Fibroblast of upper back skin (primary cell): ENCODE measurements around the gene PPP2R1B.

Experiments used
- DNase-seq: peaks from one replicate; pipeline ENCODE4 v3.0.0-alpha.2; 2013

Gene PPP2R1B

DNA sequence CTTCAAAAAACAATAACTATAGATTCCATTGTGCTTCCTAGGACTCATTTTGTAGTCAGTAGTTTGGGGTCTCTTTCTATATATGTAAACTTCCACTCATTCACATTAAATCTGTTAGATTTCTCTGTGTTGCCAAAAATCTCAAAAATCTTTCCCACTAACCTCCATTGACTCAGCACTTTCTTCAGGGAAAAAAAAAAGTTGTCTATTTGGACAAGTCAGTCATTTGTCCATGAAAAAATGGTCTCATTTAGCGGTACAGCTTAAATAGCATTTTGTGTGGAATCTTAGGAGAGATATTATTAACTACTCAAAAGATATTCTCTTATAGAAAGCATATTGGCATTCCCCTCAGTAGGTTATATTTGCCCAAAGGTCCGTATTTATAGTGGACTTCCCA lies 81.9 kb downstream of the PPP2R1B start:
- DNase-seq = peak; percentile 51

GRCh38 chr11:111683806-111684205 lies 82.4 kb downstream of the PPP2R1B start:
- DNase-seq = no peak

- DNase-seq = no peak
Measured at GRCh38 chr11:111680486-111681175, 85.6 kb downstream of the PPP2R1B start.
